ENCODE data around the gene NR4A2.

DNA sequence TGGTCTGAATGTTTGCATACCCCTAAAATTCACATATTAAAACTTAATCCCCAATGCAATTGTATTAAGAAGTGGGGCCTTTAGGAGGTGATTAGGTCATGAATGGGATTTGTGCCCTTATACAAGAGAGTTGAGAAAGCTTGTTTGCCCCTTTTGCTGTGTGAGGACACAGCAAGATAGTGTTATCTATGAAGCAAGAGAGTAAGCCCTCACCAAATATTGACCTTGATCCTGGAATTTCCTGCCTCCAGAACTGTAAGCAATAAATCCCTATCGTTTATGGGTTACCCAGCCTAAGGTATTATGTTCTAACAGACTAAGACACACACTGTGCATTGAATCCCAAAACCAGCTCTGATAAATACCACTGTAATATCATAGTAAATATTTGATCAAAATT, 32.2 kb downstream of the NR4A2 start:
- TF ChIP-seq, protein P1, sequence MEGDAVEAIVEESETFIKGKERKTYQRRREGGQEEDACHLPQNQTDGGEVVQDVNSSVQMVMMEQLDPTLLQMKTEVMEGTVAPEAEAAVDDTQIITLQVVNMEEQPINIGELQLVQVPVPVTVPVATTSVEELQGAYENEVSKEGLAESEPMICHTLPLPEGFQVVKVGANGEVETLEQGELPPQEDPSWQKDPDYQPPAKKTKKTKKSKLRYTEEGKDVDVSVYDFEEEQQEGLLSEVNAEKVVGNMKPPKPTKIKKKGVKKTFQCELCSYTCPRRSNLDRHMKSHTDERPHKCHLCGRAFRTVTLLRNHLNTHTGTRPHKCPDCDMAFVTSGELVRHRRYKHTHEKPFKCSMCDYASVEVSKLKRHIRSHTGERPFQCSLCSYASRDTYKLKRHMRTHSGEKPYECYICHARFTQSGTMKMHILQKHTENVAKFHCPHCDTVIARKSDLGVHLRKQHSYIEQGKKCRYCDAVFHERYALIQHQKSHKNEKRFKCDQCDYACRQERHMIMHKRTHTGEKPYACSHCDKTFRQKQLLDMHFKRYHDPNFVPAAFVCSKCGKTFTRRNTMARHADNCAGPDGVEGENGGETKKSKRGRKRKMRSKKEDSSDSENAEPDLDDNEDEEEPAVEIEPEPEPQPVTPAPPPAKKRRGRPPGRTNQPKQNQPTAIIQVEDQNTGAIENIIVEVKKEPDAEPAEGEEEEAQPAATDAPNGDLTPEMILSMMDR (IDR thresholded peaks at IDR 0.05; ENCODE audit: low read length): no peak
- no peak for TF ChIP-seq EZH2 (IDR thresholded peaks at IDR 0.05; ENCODE audit: borderline replicate concordance, low read length)
